Ovary (tissue), 9 donors: ENCODE results near the gene GNPTAB. TPM values are rescaled to one million over a fixed set of nuclear protein-coding genes. Genes with fewer than 3 reads are reported as not detected.

Experiments used
- DNase-seq, 5 donors: peaks; one replicate each; pipeline ENCODE4 v3.0.0-alpha.2; 2019 to 2020
- H3K27ac ChIP-seq, 2 donors: fragments of 200-600 bp; one replicate each; pipeline versions ENCODE4 v1.5.1 to v1.8.0; 2019 to 2022
- H3K27me3 ChIP-seq: fragments of 200-600 bp; one replicate; pipeline ENCODE4 v1.8.0; 2022
- H3K36me3 ChIP-seq: fragments of 200-600 bp; sonication (generic); one replicate; pipeline ENCODE4 v1.5.1; 2019
- H3K4me1 ChIP-seq: one replicate; pipeline ENCODE4 v1.8.1; 2013; ENCODE audit warnings: mild to moderate bottlenecking, moderate library complexity; ENCODE audit not compliant: insufficient read depth
- H3K4me3 ChIP-seq: fragments of 200-600 bp; sonication (generic); one replicate; pipeline ENCODE4 v1.5.1; 2017
- H3K9me3 ChIP-seq, 2 donors: fragments of 200-600 bp in 1 of 2; sonication (generic) in 1 of 2; one replicate each; pipeline versions ENCODE4 v1.5.1 to v1.8.1; 2013 to 2019; ENCODE audit warnings: mild to moderate bottlenecking in 1 of 2, moderate library complexity in 1 of 2
- CTCF ChIP-seq, 3 donors: fragments of 450-650 bp in 2 of 3; fragments of 200-600 bp in 1 of 3; IDR thresholded peaks; one replicate each; pipeline versions ENCODE4 v1.5.1 to v1.8.0; 2016 to 2022; ENCODE audit warnings: antibody characterized with exemption in 3 of 3, mild to moderate bottlenecking in 1 of 3
- EP300 ChIP-seq: sonication (generic); formaldehyde crosslinking; IDR thresholded peaks from one replicate; pipeline ENCODE4 v1.6.1; 2017; ENCODE audit warnings: antibody characterized with exemption
- POLR2A ChIP-seq: fragments of 450-650 bp; IDR thresholded peaks from one replicate; pipeline ENCODE4 v1.6.1; 2017; ENCODE audit warnings: antibody characterized with exemption, mild to moderate bottlenecking, moderate library complexity
- WGBS, 3 donors: extraction: QIAGEN DNeasy Blood & Tissue Kit in 1 of 3; methylation state at CpG; one replicate each; pipeline versions ENCODE4 v1.1.5 to v1.1.7; 2013 to 2017; 5-methylcytosine and 5-hydroxymethylcytosine counted together
- intact Hi-C, 4 donors: fragments of 100-400 bp; cut with DNase I; formaldehyde crosslinking; loops; one replicate each; pipeline versions ENCODE4 v1.11.0 to v1.15.1; 2022 to 2023
- polyA plus RNA-seq, 2 donors: library from polyadenylated mRNA; stranded (reverse); fragments of 200-250 nt in 1 of 2; fragments of 350-450 nt in 1 of 2; fragmentation: Illumina TruSeq in 1 of 2; extraction: RNeasy Lipid Tissue Mini Kit (QIAGEN cat#74804) in 1 of 2; gene quantifications; one replicate each; pipeline ENCODE4 v1.2.3, GENCODE V29; 2013 to 2014
- total RNA-seq, 7 donors: library from RNA; depleted of rRNA in 2 of 7; stranded (reverse); fragments of >200 nt in 2 of 7; fragmentation: NEBNext Ultra II Directional in 3 of 7; extraction: Animal tissue kit (Norgen Biotek cat#: 25700) in 3 of 7; gene quantifications; one replicate each; pipeline versions ENCODE4 v1.1.0 to v1.2.4, GENCODE V29; 2016 to 2023
- donor health status: DM: no; HTN: no; CAD: no; lungs with moderate emphysema.
- donor health status: DM: no; HTN: no; CAD: no.
- donor health status: Bipolar disorder and iron deficiency.
- donor health status: DM: yes; HTN: yes; CAD: no.
- donor health status: DM: no; HTN: no; CAD: no.
- donor health status: DM: yes; HTN: yes; CAD: no.

The GNPTAB gene
- total and polyA plus RNA-seq, 9 donors = 7.1 to 24.2 (median 16.6) TPM

- H3K27me3 ChIP-seq = no peaks in the 10 kb centered on the region
- WGBS, 3 donors = 94 to 100% (median 95%) methylated on average over 1 of the region's 1 CpG
- no peaks in the 10 kb centered on the region for H3K9me3 ChIP-seq
- no peaks in the 10 kb centered on the region for H3K36me3 ChIP-seq
- no peak overlapping the region for H3K27ac ChIP-seq
- no peaks in the 10 kb centered on the region for H3K4me1 ChIP-seq
- TF ChIP-seq EP300 (no peak), CTCF (IDR thresholded peaks at IDR 0.05) (no peak), POLR2A (no peak)
- intact Hi-C loops = no loop called here
- H3K4me3 ChIP-seq = no peak overlapping the region
- DNase-seq = no peak
Observed at GRCh38 chr12:101854747-101855146, 24.0 kb upstream of the GNPTAB start.

- Histone ChIP-seq H3K27ac (no peak overlapping the region), H3K4me3 (no peak overlapping the region), H3K9me3 (no peaks in the 10 kb centered on the region), H3K4me1 (no peaks in the 10 kb centered on the region), H3K36me3 (no peaks in the 10 kb centered on the region), H3K27me3 (no peaks in the 10 kb centered on the region)
- TF ChIP-seq CTCF (IDR thresholded peaks at IDR 0.05) (no peak), EP300 (no peak), POLR2A (no peak)
- intact Hi-C loops = no loop called here
- DNase-seq = no peak
Observed at GRCh38 chr12:101852998-101853397, 22.2 kb upstream of the GNPTAB start.

GRCh38 chr12:101850199-101850598, 19.4 kb upstream of the GNPTAB start:
- Histone ChIP-seq H3K9me3 (no peaks in the 10 kb centered on the region), H3K27me3 (no peaks in the 10 kb centered on the region), H3K4me1 (no peaks in the 10 kb centered on the region), H3K36me3 (no peaks in the 10 kb centered on the region), H3K27ac (no peak overlapping the region), H3K4me3 (no peak overlapping the region)
- TF ChIP-seq EP300 (no peak), CTCF (IDR thresholded peaks at IDR 0.05) (no peak), POLR2A (no peak)
- 96 to 98% (median 98%) methylated on average over 1 of the region's 1 CpG for WGBS, 3 donors
- intact Hi-C loops = no loop called here
- no peak for DNase-seq

GRCh38 chr12:101847325-101847724, 16.6 kb upstream of the GNPTAB start:
- WGBS, 3 donors = 74 to 79% (median 75%) methylated on average over 5 of the region's 5 CpGs
- H3K9me3 ChIP-seq = no peaks in the 10 kb centered on the region
- no peaks in the 10 kb centered on the region for H3K4me1 ChIP-seq
- no peak for TF ChIP-seq POLR2A
- no peak for TF ChIP-seq CTCF (IDR thresholded peaks at IDR 0.05)
- TF ChIP-seq EP300 = no peak
- H3K36me3 ChIP-seq = no peaks in the 10 kb centered on the region
- no peaks in the 10 kb centered on the region for H3K27me3 ChIP-seq
- H3K27ac ChIP-seq = no peak overlapping the region
- intact Hi-C loops = no loop called here
- no peak for DNase-seq
- H3K4me3 ChIP-seq = no peak overlapping the region
